Retinal pigment epithelial cell (primary cell): ENCODE data around the gene SPP1.
"Not testable (repeated sequence)": the region's sequence is repeated elsewhere in the genome, so short reads cannot be mapped to it uniquely, and the experiment has no call there.

Experiments used
- DNase-seq: peaks from one replicate; pipeline ENCODE4 v3.0.0-alpha.2; 2010; ENCODE audit warnings: low read depth
- H3K4me3 ChIP-seq: 2 replicates; pipeline ENCODE4 v1.5.1; 2011; ENCODE audit warnings: mild to moderate bottlenecking, low read length, control low read depth, moderate library complexity
- CTCF ChIP-seq: conservative IDR thresholded peaks from 2 replicates; pipeline ENCODE4 v1.5.1; 2011; ENCODE audit warnings: low read depth, low read length, control low read depth, inconsistent platforms

Gene SPP1

DNA sequence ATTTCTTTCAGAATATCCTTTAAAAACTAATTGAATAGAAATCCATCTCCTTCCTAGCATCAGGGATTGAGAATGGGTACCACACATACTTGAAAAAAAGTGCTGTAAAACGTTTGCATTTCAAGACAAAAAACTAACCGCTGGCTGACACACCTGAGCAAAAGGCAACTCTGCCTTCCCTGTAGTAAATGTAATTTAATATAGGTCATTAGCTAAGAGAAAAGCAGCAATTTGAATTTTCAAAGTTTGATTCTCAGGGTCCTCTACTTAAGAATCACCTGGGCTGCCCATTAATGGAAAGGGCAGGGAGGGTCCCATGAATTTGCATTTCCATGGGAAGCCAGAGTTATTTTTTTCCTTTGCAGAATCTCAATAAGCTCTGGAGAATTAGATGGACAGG is 40.5 kb upstream of the SPP1 start:
- DNase-seq: no peak
- H3K4me3 ChIP-seq: no peak overlapping the region
- no peak for TF ChIP-seq CTCF

GRCh38 chr4:87935954-87936353 is 39.6 kb upstream of the SPP1 start:
- not testable (repeated sequence) for DNase-seq, H3K4me3 ChIP-seq

- H3K4me3 ChIP-seq: no peak overlapping the region
- DNase-seq: no peak
- no peak for TF ChIP-seq CTCF
Observed at GRCh38 chr4:87937523-87937922, 38.0 kb upstream of the SPP1 start.

- no peak for TF ChIP-seq CTCF
- no peak overlapping the region for H3K4me3 ChIP-seq
- DNase-seq: no peak
Observed at GRCh38 chr4:87938746-87939145, 36.8 kb upstream of the SPP1 start.

DNA sequence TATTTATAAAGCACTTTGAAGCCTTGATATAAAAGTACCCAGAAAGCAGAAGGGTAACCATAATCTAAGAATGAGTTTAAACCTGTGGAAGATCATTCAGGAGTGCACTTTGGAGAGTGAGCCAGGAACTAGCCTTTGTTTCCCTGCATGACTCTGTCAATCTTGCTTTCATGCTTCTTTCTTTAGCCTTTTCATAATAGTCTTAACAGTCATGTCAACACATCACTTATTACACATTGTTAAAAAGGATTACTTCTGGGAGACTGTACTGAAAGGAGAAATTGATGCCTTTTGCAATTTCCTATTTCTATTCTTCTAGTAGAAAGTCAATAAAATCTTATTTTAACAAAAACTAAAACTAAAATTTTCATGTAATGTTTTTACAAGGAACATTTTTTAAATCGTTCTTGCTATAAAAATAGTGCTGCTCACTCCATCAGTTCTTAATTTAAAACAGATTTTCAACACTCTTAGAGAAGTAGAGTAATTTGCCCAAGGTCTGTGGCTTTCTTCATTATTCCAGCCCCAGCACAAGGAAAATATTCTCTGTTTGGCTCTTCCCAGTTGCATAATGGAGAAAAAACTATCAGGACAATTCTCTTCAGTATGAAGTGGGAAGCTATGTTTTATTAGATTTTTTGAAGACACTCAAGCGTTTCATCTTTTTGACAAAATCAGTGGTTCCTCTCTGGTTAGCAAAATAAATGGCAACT is 35.4 kb upstream of the SPP1 start:
- no peak overlapping the region for H3K4me3 ChIP-seq
- no peak for TF ChIP-seq CTCF
- no peak for DNase-seq

- not testable (repeated sequence) for H3K4me3 ChIP-seq, DNase-seq
Observed at GRCh38 chr4:87940809-87941208, 34.7 kb upstream of the SPP1 start.

GRCh38 chr4:87941537-87942392 is 33.7 kb upstream of the SPP1 start:
- no peak overlapping the region for H3K4me3 ChIP-seq
- no peak for DNase-seq
- TF ChIP-seq CTCF: no peak

GRCh38 chr4:87943660-87944149 is 31.8 kb upstream of the SPP1 start:
- DNase-seq: no peak
- no peak overlapping the region for H3K4me3 ChIP-seq
- no peak for TF ChIP-seq CTCF
